Neural cell (in vitro differentiated cells): Measurements from ENCODE around the gene SLC5A9. TPM values are rescaled to one million over a fixed set of nuclear protein-coding genes. Genes with fewer than 3 reads are reported as not detected.

Experiments
- H2AFZ ChIP-seq: fragments of 200-600, 300-800 bp; sonication (generic), shearing (Covaris generic); 2 replicates; pipeline ENCODE4 v1.6.0; 2014; ENCODE audit warnings: low read depth, mild to moderate bottlenecking, antibody characterized with exemption, low read length, moderate library complexity
- H3F3A ChIP-seq: fragments of 200-600 bp; shearing (Covaris generic); 2 replicates; pipeline ENCODE4 v1.6.1; 2016; ENCODE audit warnings: mild to moderate bottlenecking, moderate library complexity, mixed read lengths, antibody characterized with exemption, low read length; ENCODE audit not compliant: insufficient read depth, poor library complexity, severe bottlenecking
- H3K27ac ChIP-seq: fragments of 200-600, 300-800 bp; sonication (generic), shearing (Covaris generic); 2 replicates; pipeline ENCODE4 v1.5.1; 2014; ENCODE audit warnings: mild to moderate bottlenecking, low read length, moderate library complexity
- H3K27me3 ChIP-seq: fragments of 300-800, 200-600 bp; sonication (generic), shearing (Covaris generic); 2 replicates; pipeline ENCODE4 v1.6.0; 2014; ENCODE audit warnings: mild to moderate bottlenecking, low read depth, low read length, moderate library complexity; ENCODE audit not compliant: insufficient read depth
- H3K36me3 ChIP-seq: fragments of 300-800, 200-600 bp; sonication (generic), shearing (Covaris generic); 2 replicates; pipeline ENCODE4 v1.5.1; 2014; ENCODE audit warnings: mild to moderate bottlenecking, antibody characterized with exemption, low read length, moderate library complexity; ENCODE audit not compliant: insufficient read depth
- H3K4me2 ChIP-seq: fragments of 300-800, 200-600 bp; sonication (generic), shearing (Covaris generic); 2 replicates; pipeline ENCODE4 v1.6.0; 2014; ENCODE audit warnings: mild to moderate bottlenecking, low read length
- H3K4me3 ChIP-seq: fragments of 300-800, 200-600 bp; sonication (generic), shearing (Covaris generic); 2 replicates; pipeline ENCODE4 v1.5.1; 2014; ENCODE audit warnings: mild to moderate bottlenecking, low read length, moderate library complexity
- H3K79me2 ChIP-seq: fragments of 200-600 bp; shearing (Covaris generic); replicated peaks from 2 replicates; pipeline ENCODE4 v1.6.0; 2014; ENCODE audit warnings: mild to moderate bottlenecking, low read length, moderate library complexity; ENCODE audit not compliant: insufficient read depth
- H3K9ac ChIP-seq: fragments of 300-800, 200-600 bp; sonication (generic), shearing (Covaris generic); 2 replicates; pipeline ENCODE4 v1.6.1; 2016; ENCODE audit warnings: mild to moderate bottlenecking, low read length, mixed read lengths
- H3K9me2 ChIP-seq: fragments of 200-600 bp; shearing (Covaris generic); 2 replicates; pipeline ENCODE4 v1.6.1; 2016; ENCODE audit warnings: mild to moderate bottlenecking, low read length, mixed read lengths; ENCODE audit not compliant: insufficient read depth
- H3K9me3 ChIP-seq: fragments of 200-600, 300-800 bp; sonication (generic), shearing (Covaris generic); 2 replicates; pipeline ENCODE4 v1.6.1; 2016; ENCODE audit warnings: mild to moderate bottlenecking, mixed run types, low read length, moderate library complexity, mixed read lengths
- H4K20me1 ChIP-seq: fragments of 200-600 bp; shearing (Covaris generic); 2 replicates; pipeline ENCODE4 v1.6.1; 2016; ENCODE audit warnings: mild to moderate bottlenecking, mixed run types; ENCODE audit not compliant: insufficient read depth
- EP300 ChIP-seq: fragments of 450-650 bp; conservative IDR thresholded peaks from 2 replicates; pipeline ENCODE4 v1.6.1; 2014; ENCODE audit warnings: antibody characterized with exemption, mild to moderate bottlenecking, moderate library complexity; ENCODE audit not compliant: poor library complexity, severe bottlenecking
- EZH2 ChIP-seq: fragments of 200-600, 300-800 bp; shearing (Covaris generic), sonication (generic); IDR thresholded peaks from 2 replicates; pipeline ENCODE4 v1.6.1; 2014; ENCODE audit warnings: antibody characterized with exemption, low read length, borderline replicate concordance, mild to moderate bottlenecking; ENCODE audit not compliant: insufficient read depth, poor library complexity, severe bottlenecking
- MXI1 ChIP-seq: fragments of 450-650 bp; conservative IDR thresholded peaks from 2 replicates; pipeline ENCODE4 v1.6.1; 2014; ENCODE audit warnings: antibody characterized with exemption, mild to moderate bottlenecking; ENCODE audit not compliant: poor library complexity, severe bottlenecking
- POLR2AphosphoS5 ChIP-seq: IDR thresholded peaks from 2 replicates; pipeline ENCODE4 v1.6.1; 2012
- RAD21 ChIP-seq: fragments of 450-650 bp; conservative IDR thresholded peaks from 2 replicates; pipeline ENCODE4 v1.6.1; 2014; ENCODE audit warnings: antibody characterized with exemption, mild to moderate bottlenecking, moderate library complexity
- SMC3 ChIP-seq: fragments of 450-650 bp; conservative IDR thresholded peaks from 2 replicates; pipeline ENCODE4 v1.6.1; 2014; ENCODE audit warnings: antibody characterized with exemption, mild to moderate bottlenecking, moderate library complexity; ENCODE audit not compliant: poor library complexity
- TAF1 ChIP-seq: IDR thresholded peaks from 2 replicates; pipeline ENCODE4 v1.6.1; 2012; ENCODE audit warnings: low read depth
- polyA plus RNA-seq: library from polyadenylated mRNA; depleted of rRNA; stranded (reverse); fragments of >200 nt; gene quantifications from 2 replicates; pipeline ENCODE4 v1.2.3, GENCODE V29; 2014
- TF ChIP-seq, protein P1 (sequence below): IDR thresholded peaks from 2 replicates; pipeline ENCODE4 v1.6.1; 2012; ENCODE audit warnings: borderline replicate concordance
- TF ChIP-seq, protein P2 (sequence below): fragments of 450-650 bp; IDR thresholded peaks from 2 replicates; pipeline ENCODE4 v1.5.1; 2014; ENCODE audit warnings: antibody characterized with exemption, mild to moderate bottlenecking, moderate library complexity; ENCODE audit not compliant: poor library complexity, severe bottlenecking

Gene SLC5A9
- polyA plus RNA-seq, 1 donor from 2014 or later: not detected

DNA sequence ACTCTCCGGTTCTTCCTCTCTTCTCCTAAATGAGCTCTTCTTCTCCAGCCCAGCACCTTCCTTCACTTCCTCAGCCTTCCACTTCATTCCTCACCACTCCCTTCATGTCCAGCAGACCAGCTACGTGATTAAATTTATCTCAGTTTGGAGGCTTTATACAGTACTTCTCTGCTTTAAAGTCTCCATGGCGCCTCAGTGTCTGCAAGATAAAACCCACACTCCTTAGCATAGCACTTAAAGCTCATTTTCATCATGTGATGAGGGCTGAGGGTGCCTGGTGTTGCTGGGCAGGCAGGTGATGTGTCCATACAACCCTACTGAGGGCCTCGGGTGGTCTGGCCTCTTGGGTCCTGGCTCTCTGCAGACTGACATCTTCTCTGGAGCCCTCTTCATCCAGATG is 7.7 kb downstream of the SLC5A9 start:
- H3K9me3 ChIP-seq: no peaks in the 10 kb centered on the region
- H3K27ac ChIP-seq: no peak overlapping the region
- H3K9me2 ChIP-seq: no peaks in the 10 kb centered on the region
- no peaks in the 10 kb centered on the region for H3K27me3 ChIP-seq
- H3K79me2 ChIP-seq: no peaks in the 10 kb centered on the region
- H3K4me2 ChIP-seq: no peak overlapping the region
- H3K9ac ChIP-seq: no peak overlapping the region
- no peaks in the 10 kb centered on the region for H3F3A ChIP-seq
- TF ChIP-seq SMC3: no peak
- TF ChIP-seq POLR2AphosphoS5: no peak
- no peak for TF ChIP-seq MXI1
- TF ChIP-seq TAF1: no peak
- TF ChIP-seq, protein P1, sequence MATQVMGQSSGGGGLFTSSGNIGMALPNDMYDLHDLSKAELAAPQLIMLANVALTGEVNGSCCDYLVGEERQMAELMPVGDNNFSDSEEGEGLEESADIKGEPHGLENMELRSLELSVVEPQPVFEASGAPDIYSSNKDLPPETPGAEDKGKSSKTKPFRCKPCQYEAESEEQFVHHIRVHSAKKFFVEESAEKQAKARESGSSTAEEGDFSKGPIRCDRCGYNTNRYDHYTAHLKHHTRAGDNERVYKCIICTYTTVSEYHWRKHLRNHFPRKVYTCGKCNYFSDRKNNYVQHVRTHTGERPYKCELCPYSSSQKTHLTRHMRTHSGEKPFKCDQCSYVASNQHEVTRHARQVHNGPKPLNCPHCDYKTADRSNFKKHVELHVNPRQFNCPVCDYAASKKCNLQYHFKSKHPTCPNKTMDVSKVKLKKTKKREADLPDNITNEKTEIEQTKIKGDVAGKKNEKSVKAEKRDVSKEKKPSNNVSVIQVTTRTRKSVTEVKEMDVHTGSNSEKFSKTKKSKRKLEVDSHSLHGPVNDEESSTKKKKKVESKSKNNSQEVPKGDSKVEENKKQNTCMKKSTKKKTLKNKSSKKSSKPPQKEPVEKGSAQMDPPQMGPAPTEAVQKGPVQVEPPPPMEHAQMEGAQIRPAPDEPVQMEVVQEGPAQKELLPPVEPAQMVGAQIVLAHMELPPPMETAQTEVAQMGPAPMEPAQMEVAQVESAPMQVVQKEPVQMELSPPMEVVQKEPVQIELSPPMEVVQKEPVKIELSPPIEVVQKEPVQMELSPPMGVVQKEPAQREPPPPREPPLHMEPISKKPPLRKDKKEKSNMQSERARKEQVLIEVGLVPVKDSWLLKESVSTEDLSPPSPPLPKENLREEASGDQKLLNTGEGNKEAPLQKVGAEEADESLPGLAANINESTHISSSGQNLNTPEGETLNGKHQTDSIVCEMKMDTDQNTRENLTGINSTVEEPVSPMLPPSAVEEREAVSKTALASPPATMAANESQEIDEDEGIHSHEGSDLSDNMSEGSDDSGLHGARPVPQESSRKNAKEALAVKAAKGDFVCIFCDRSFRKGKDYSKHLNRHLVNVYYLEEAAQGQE: no peak
- no peak for TF ChIP-seq RAD21
- TF ChIP-seq, protein P2, sequence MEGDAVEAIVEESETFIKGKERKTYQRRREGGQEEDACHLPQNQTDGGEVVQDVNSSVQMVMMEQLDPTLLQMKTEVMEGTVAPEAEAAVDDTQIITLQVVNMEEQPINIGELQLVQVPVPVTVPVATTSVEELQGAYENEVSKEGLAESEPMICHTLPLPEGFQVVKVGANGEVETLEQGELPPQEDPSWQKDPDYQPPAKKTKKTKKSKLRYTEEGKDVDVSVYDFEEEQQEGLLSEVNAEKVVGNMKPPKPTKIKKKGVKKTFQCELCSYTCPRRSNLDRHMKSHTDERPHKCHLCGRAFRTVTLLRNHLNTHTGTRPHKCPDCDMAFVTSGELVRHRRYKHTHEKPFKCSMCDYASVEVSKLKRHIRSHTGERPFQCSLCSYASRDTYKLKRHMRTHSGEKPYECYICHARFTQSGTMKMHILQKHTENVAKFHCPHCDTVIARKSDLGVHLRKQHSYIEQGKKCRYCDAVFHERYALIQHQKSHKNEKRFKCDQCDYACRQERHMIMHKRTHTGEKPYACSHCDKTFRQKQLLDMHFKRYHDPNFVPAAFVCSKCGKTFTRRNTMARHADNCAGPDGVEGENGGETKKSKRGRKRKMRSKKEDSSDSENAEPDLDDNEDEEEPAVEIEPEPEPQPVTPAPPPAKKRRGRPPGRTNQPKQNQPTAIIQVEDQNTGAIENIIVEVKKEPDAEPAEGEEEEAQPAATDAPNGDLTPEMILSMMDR: no peak
- no peak for TF ChIP-seq EZH2
- TF ChIP-seq EP300: no peak
- no peaks in the 10 kb centered on the region for H4K20me1 ChIP-seq
- no peak overlapping the region for H2AFZ ChIP-seq
- H3K36me3 ChIP-seq: no peaks in the 10 kb centered on the region
- no peak overlapping the region for H3K4me3 ChIP-seq

DNA sequence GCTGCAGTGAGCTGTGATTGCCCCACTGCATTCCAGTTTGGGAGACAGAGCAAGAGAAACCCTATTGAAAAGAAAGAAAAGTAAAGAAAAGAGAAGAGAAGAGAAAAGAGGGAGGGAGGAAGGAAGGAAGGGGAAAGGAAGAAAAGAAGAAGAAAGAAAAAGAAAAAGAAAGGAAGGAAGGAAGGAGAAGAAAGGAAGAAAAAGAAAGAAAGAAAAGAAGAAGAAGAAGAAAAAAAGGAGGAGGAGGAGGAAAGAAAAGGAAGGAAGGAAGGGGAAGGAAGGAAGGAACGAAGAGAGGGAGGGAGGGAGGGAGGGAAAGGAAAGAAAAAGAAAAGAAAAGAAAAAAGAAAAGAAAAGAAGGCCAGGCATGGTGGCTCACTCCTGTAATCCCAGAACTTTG is 10.2 kb downstream of the SLC5A9 start:
- Histone ChIP-seq H3K79me2 (no peaks in the 10 kb centered on the region), H3K27me3 (no peaks in the 10 kb centered on the region), H3K4me2 (no peak overlapping the region), H2AFZ (no peak overlapping the region), H4K20me1 (no peaks in the 10 kb centered on the region), H3K4me3 (no peak overlapping the region), H3F3A (no peaks in the 10 kb centered on the region), H3K36me3 (no peaks in the 10 kb centered on the region), H3K9ac (no peak overlapping the region), H3K27ac (no peak overlapping the region), H3K9me2 (no peaks in the 10 kb centered on the region), H3K9me3 (no peaks in the 10 kb centered on the region)
- no peak for TF ChIP-seq EP300
- TF ChIP-seq RAD21: no peak
- TF ChIP-seq TAF1: no peak
- no peak for TF ChIP-seq SMC3
- no peak for TF ChIP-seq EZH2
- TF ChIP-seq, protein P2: no peak
- TF ChIP-seq, protein P1: no peak
- TF ChIP-seq POLR2AphosphoS5: no peak
- TF ChIP-seq MXI1: no peak
